A673 (cell line): Measurements from ENCODE around the gene SPACA6.

Experiments
- CTCF ChIP-seq: fragments of 300-800, 200-600 bp; sonication (generic); conservative IDR thresholded peaks from 2 replicates; pipeline ENCODE4 v1.5.1; 2017; ENCODE audit warnings: low read depth, mild to moderate bottlenecking, antibody characterized with exemption, low read length, moderate library complexity, mixed read lengths
- EZH2 ChIP-seq: fragments of 200-600 bp; sonication (generic); IDR thresholded peaks from 2 replicates; pipeline ENCODE4 v1.6.1; 2017; ENCODE audit warnings: borderline replicate concordance, low read depth, mild to moderate bottlenecking, mixed read lengths, antibody characterized with exemption, low read length; ENCODE audit not compliant: poor library complexity, severe bottlenecking

DNA sequence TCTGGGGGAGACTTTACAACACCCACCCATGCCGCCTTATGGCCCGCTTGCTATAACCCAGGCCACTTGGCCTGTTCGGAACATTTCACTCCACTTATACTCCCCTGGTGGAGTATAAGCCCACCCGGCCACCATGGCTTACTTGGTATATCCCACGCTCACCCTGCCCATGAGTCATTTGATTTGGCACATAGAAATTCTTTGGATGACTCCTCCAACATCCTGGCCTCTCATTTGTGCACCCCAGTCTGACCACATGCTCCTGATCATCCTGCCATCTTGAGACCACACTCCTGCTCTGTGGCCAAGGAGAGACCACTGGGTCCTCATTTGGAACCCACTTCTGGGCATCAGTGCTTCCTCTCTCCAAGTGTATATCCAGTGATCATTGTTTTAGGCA, 5.2 kb downstream of the SPACA6 start:
- TF ChIP-seq CTCF = no peak
- no peak for TF ChIP-seq EZH2
